ENCODE results near the gene ATG4C. TPM values are rescaled to one million over a fixed set of nuclear protein-coding genes. Genes with fewer than 3 reads are reported as not detected.
"Not testable (repeated sequence)": the region's sequence is repeated elsewhere in the genome, so short reads cannot be mapped to it uniquely, and the experiment has no call there.

The ATG4C gene
- total RNA-seq, 1 donor = 13.5 TPM

DNA sequence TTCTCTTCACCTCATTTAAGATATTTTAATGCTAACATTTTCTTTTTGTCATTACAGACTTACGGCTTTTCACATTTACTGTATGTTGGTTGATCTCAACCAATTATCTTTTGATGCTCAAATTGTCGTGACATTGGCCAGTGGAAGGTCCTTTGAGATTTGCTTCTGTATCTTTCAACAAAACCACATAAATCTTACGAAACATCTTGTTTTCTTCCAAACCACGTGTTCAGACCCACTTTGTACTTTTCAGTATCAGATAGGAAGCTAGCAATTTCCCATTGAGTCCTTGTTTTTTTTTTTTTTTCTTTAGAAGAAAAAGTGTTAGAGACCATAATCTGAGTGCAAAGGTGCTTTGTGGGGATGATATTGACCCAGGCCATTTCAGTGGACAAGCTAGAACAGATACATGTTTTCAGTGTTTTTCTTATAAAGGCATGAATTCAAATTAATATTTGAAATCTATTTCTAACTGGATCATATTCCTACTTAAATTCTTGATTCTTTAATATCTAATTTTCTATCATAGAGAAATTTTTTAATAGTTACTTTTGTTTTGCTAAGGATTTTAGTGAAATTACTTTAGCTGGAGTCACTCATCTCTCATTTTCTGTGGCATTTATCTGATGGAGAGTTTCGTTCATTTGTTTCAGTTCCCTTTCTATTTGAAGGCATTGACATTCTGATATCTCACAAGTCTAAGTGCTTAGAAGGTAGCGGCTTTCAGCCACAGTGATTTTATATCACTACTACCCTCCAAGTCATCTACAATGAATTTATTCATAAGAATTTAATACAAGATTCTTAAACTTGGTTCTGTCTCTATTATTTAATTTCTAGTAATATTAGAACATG, 26.7 kb downstream of the ATG4C start:
- no peak overlapping the region for H3K4me3 ChIP-seq (ENCODE audit: low read depth, low read length)
- TF ChIP-seq, protein P1, sequence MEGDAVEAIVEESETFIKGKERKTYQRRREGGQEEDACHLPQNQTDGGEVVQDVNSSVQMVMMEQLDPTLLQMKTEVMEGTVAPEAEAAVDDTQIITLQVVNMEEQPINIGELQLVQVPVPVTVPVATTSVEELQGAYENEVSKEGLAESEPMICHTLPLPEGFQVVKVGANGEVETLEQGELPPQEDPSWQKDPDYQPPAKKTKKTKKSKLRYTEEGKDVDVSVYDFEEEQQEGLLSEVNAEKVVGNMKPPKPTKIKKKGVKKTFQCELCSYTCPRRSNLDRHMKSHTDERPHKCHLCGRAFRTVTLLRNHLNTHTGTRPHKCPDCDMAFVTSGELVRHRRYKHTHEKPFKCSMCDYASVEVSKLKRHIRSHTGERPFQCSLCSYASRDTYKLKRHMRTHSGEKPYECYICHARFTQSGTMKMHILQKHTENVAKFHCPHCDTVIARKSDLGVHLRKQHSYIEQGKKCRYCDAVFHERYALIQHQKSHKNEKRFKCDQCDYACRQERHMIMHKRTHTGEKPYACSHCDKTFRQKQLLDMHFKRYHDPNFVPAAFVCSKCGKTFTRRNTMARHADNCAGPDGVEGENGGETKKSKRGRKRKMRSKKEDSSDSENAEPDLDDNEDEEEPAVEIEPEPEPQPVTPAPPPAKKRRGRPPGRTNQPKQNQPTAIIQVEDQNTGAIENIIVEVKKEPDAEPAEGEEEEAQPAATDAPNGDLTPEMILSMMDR (IDR thresholded peaks at IDR 0.05; ENCODE audit: insufficient read depth, low read length) = no peak
- DNase-seq (ENCODE audit: low read depth) = no peak

DNA sequence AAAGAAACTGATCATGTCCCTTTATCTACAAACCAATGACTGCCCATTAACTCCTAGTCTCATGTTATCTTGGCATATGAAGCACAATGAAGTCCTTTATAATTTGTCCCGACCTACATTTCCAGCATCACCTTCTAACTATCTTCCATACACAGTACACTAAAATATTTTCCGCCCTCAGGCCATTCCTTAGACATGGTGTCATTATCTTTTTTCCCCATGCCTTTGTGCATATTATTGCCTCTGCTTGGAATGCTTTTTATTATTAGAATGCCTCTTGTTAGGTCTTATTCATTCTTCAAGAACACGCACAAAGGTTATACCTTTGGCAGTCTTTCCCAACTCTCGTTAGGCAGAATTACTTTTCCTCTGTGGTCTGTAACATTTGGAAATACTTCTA, 39.6 kb downstream of the ATG4C start:
- peak; percentile 2 for DNase-seq (ENCODE audit: low read depth)

DNA sequence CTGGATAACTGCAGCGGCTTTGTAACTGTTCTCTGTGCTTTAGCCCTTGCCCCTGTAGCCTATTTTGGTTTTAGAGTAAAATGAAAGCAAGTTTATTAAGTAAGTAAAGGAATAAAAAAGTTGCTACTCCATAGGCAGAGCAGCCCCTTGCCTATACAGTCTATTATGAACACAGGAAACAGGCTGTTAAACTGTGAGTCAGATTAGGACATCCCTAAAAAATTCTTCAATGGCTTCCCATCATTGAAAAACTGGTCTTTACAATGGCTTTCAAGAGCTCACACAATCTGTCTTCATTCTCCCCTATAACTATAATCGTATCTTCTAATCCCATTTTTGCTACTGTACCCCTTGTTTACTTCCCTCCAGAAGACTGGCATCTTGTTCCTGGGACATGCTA, 43.0 kb downstream of the ATG4C start:
- TF ChIP-seq, protein P1 (IDR thresholded peaks at IDR 0.05; ENCODE audit: insufficient read depth, low read length) = no peak
- no peak for DNase-seq (ENCODE audit: low read depth)
- H3K4me3 ChIP-seq (ENCODE audit: low read depth, low read length) = no peak overlapping the region

More for the DNA sequence above, 39.6 kb downstream of the ATG4C start:
- no peak overlapping the region for H3K4me3 ChIP-seq (ENCODE audit: low read depth, low read length)
- TF ChIP-seq, protein P1 (IDR thresholded peaks at IDR 0.05; ENCODE audit: insufficient read depth, low read length) = no peak

DNA sequence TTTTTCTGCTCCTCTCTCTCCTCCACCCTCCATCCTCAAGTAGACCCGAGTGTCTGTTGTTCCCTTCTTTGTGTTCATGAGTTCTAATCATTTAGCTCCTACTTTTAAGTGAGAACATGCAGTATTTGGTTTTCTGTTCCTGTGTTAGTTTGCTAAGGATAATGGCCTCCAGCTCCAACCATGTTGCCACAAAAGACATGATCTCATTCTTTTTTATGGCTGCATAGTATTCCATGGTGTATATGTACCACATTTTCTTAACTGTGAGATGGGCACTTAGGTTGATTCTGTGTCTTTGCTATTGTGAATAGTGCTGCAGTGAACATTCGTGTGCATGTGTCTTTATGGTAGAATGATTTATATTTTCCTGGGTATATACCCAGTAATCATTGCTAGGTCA, 43.9 kb downstream of the ATG4C start:
- not testable (repeated sequence) for H3K4me3 ChIP-seq (ENCODE audit: low read depth, low read length); DNase-seq (ENCODE audit: low read depth)

DNA sequence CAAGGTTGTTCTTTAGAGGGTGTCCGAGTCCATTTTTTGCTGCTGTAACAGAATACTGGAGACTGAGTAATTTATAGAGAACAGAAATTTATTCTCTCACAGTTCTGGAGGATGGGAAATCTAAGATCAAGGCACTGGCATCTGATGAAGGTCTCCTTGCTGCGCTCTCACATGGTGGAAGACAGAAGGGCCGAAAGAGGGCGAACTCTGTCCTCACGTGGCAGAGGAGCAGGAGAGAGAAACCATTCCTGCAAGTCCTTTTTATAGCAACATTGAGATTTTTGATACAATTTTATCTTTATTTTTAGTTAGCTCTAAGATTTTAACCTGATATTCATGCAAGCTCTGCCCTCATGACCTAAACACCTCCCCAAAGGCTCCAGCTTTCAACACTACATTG, 48.3 kb downstream of the ATG4C start:
- TF ChIP-seq, protein P1 (IDR thresholded peaks at IDR 0.05; ENCODE audit: insufficient read depth, low read length) = no peak

DNA sequence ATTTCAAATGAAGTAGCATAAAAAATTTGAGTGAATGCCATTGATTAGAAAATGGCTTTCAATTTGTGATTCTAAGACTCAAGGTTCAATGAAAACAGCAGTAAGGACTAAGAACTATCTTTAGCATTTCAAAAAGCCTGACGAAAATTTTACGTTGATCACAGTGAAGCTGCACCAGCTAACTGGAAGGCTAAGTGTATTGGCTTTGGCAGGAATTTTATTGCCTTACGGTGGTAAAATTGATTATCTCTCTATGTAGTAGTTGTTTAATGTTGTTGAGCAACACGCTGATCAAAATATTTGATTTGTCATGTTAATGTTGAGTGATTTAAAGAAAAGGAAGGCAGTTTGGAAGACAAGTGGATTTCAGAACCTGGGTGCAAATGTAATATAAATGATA, 49.6 kb downstream of the ATG4C start:
- no peak overlapping the region for H3K4me3 ChIP-seq (ENCODE audit: low read depth, low read length)
- no peak for DNase-seq (ENCODE audit: low read depth)
- TF ChIP-seq, protein P1 (IDR thresholded peaks at IDR 0.05; ENCODE audit: insufficient read depth, low read length) = no peak

More for the DNA sequence above, 48.3 kb downstream of the ATG4C start:
- H3K4me3 ChIP-seq (ENCODE audit: low read depth, low read length) = no peak overlapping the region
- no peak for DNase-seq (ENCODE audit: low read depth)

DNA sequence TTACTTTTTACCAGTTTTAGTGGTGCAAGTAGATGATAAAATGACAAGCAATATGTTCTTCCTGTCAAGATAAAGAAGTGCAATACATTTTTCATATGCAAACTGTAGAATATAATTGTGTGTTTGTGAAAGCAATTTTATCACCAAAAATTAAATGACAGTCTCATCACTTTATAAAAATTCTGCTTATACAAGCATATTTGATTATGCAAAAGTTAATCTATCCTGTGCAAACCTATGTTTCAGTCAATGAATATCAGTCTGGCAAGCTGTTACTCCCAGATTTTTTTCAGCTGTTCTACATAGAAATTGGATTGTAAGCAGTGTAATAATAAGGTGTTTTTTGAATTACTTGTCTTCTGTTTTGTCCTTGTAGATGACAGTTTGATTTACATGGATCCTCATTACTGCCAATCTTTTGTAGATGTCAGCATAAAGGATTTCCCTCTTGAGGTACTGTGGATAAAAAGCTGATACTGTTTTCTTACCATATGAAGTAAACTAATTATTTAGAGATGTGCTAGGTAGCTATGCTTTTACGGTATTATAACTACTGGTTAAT, 50.5 kb downstream of the ATG4C start:
- H3K4me3 ChIP-seq (ENCODE audit: low read depth, low read length) = no peak overlapping the region
- TF ChIP-seq, protein P1 (IDR thresholded peaks at IDR 0.05; ENCODE audit: insufficient read depth, low read length) = no peak
- no peak for DNase-seq (ENCODE audit: low read depth)

Measured in fibroblast of the aortic adventitia (primary cell).